ENCODE measurements around the gene CDKN2AIPNL. TPM values are rescaled to one million over a fixed set of nuclear protein-coding genes. Genes with fewer than 3 reads are reported as not detected.

The CDKN2AIPNL gene
- total RNA-seq, 1 donor = 17.4 TPM

Other genes with a start within 250 kb of the CDKN2AIPNL start
- gene SKP1, start 234.9 kb downstream of the CDKN2AIPNL start, total RNA-seq = 123 and 145 TPM in 2 replicates
- gene PPP2CA, start 185.8 kb downstream of the CDKN2AIPNL start, total RNA-seq = 44.2 and 55.4 TPM in 2 replicates
- gene CDKL3, start 44.7 kb downstream of the CDKN2AIPNL start, total RNA-seq = 2.7 and 2.9 TPM in 2 replicates
- gene UBE2B, start 40.3 kb downstream of the CDKN2AIPNL start, total RNA-seq = 34.2 and 73.5 TPM in 2 replicates
- gene JADE2, start 113.8 kb upstream of the CDKN2AIPNL start, total RNA-seq = 22.7 and 26.8 TPM in 2 replicates
- 46.0 and 46.3 TPM in 2 replicates for gene SAR1B, start 220.9 kb upstream of the CDKN2AIPNL start, total RNA-seq
- gene SEC24A, start 236.9 kb upstream of the CDKN2AIPNL start, total RNA-seq = 30.0 and 30.6 TPM in 2 replicates

All from osteoblast (primary cell).